DND-41 (cell line): ENCODE data around the gene FCN1.

Experiments
- ATAC-seq: fragments of 200-7000 bp; cut with Tn5 transposase; 3 replicates; pipeline ENCODE4 v1.9.1; 2021; ENCODE audit warnings: low read depth; ENCODE audit not compliant: insufficient read depth
- DNase-seq: peaks from one replicate; pipeline ENCODE4 v3.0.0-alpha.2; 2020
- H2AFZ ChIP-seq: 2 replicates; pipeline ENCODE4 v1.6.0; 2012; ENCODE audit warnings: low read depth, low read length
- H3K27ac ChIP-seq: 2 replicates; pipeline ENCODE4 v1.5.1; 2012; ENCODE audit warnings: low read length, inconsistent platforms
- H3K27me3 ChIP-seq: fragments of 200-600 bp; sonication (generic); 2 replicates; pipeline ENCODE4 v1.6.0; 2012; ENCODE audit warnings: low read length, mild to moderate bottlenecking, inconsistent platforms; ENCODE audit not compliant: insufficient read depth, poor library complexity
- H3K36me3 ChIP-seq: 2 replicates; pipeline ENCODE4 v1.5.1; 2012; ENCODE audit warnings: low read length, inconsistent platforms; ENCODE audit not compliant: insufficient read depth
- H3K4me1 ChIP-seq: 2 replicates; pipeline ENCODE4 v1.5.1; 2012; ENCODE audit warnings: mild to moderate bottlenecking, low read length; ENCODE audit not compliant: insufficient read depth
- H3K4me2 ChIP-seq: 2 replicates; pipeline ENCODE4 v1.6.0; 2012; ENCODE audit warnings: mild to moderate bottlenecking, moderate library complexity, low read length, inconsistent platforms; ENCODE audit not compliant: insufficient read depth
- H3K4me3 ChIP-seq, 2 experiments: fragments of 200-600 bp in 1 of 2; shearing (Covaris generic) in 1 of 2; 2 replicates each; pipeline ENCODE4 v1.5.1; 2012 to 2016; ENCODE audit warnings: inconsistent platforms in 2 of 2, low read length in 2 of 2, mild to moderate bottlenecking in 2 of 2, low read depth in 1 of 2, moderate library complexity in 1 of 2
- H3K79me2 ChIP-seq: 2 replicates; pipeline ENCODE4 v1.6.0; 2012; ENCODE audit warnings: low read length, inconsistent platforms; ENCODE audit not compliant: insufficient read depth
- H3K9ac ChIP-seq: 2 replicates; pipeline ENCODE4 v1.6.0; 2012; ENCODE audit warnings: low read depth, mild to moderate bottlenecking, inconsistent platforms, low read length, moderate library complexity
- H3K9me3 ChIP-seq: 2 replicates; pipeline ENCODE4 v1.5.1; 2012; ENCODE audit warnings: low read length, moderate library complexity, mild to moderate bottlenecking, inconsistent platforms; ENCODE audit not compliant: insufficient read depth, severe bottlenecking
- H4K20me1 ChIP-seq: 2 replicates; pipeline ENCODE4 v1.6.0; 2012; ENCODE audit warnings: low read length; ENCODE audit not compliant: insufficient read depth
- EZH2 ChIP-seq: IDR thresholded peaks from 3 replicates; pipeline ENCODE4 v1.6.1; 2012; ENCODE audit warnings: borderline replicate concordance, low read depth, mild to moderate bottlenecking, moderate library complexity, low read length, inconsistent platforms; ENCODE audit not compliant: severe bottlenecking
- TF ChIP-seq, protein P1 (sequence below): IDR thresholded peaks from 2 replicates; pipeline ENCODE4 v1.5.1; 2012; ENCODE audit warnings: borderline replicate concordance, low read length, moderate library complexity, mild to moderate bottlenecking; ENCODE audit not compliant: poor library complexity, severe bottlenecking; ENCODE audit errors: extremely low read depth

FCN1 gene

DNA sequence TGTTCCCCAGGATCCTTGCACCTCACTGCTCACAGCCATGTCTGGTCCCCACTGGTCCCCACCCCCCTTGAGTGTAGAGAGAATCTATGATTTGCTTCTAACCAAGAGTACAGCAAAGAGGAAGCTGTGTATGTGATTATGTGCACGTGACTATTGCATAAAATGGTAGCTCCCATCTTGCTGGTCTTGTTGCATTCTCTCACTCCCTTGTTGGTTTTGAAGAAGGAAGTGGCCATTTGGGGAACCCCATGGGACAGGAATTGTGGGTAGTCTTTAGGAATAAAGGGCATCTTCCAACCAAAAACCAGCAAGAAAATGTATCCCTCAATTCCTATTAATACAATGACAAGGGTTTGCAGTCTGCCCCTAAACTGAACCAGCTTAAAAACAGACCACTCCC is 42.3 kb downstream of the FCN1 start:
- no peak overlapping the region for H3K4me3 ChIP-seq
- no peak overlapping the region for H3K9ac ChIP-seq
- H4K20me1 ChIP-seq: no peaks in the 10 kb centered on the region
- TF ChIP-seq EZH2: no peak
- TF ChIP-seq, protein P1, sequence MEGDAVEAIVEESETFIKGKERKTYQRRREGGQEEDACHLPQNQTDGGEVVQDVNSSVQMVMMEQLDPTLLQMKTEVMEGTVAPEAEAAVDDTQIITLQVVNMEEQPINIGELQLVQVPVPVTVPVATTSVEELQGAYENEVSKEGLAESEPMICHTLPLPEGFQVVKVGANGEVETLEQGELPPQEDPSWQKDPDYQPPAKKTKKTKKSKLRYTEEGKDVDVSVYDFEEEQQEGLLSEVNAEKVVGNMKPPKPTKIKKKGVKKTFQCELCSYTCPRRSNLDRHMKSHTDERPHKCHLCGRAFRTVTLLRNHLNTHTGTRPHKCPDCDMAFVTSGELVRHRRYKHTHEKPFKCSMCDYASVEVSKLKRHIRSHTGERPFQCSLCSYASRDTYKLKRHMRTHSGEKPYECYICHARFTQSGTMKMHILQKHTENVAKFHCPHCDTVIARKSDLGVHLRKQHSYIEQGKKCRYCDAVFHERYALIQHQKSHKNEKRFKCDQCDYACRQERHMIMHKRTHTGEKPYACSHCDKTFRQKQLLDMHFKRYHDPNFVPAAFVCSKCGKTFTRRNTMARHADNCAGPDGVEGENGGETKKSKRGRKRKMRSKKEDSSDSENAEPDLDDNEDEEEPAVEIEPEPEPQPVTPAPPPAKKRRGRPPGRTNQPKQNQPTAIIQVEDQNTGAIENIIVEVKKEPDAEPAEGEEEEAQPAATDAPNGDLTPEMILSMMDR: no peak
- no peaks in the 10 kb centered on the region for H3K27me3 ChIP-seq
- H3K9me3 ChIP-seq: no peaks in the 10 kb centered on the region
- H3K79me2 ChIP-seq: no peaks in the 10 kb centered on the region
- H3K27ac ChIP-seq: no peak overlapping the region
- no peaks in the 10 kb centered on the region for H3K4me1 ChIP-seq
- DNase-seq (no peak), ATAC-seq (no peak)
- H3K4me2 ChIP-seq: no peak overlapping the region
- no peaks in the 10 kb centered on the region for H3K36me3 ChIP-seq
- H2AFZ ChIP-seq: no peak overlapping the region

- no peak overlapping the region for H3K9ac ChIP-seq
- no peak overlapping the region for H3K4me2 ChIP-seq
- H3K9me3 ChIP-seq: no peaks in the 10 kb centered on the region
- H3K4me3 ChIP-seq: no peak overlapping the region
- H3K4me1 ChIP-seq: no peaks in the 10 kb centered on the region
- no peaks in the 10 kb centered on the region for H3K27me3 ChIP-seq
- no peak for DNase-seq
- no peaks in the 10 kb centered on the region for H3K36me3 ChIP-seq
- no peaks in the 10 kb centered on the region for H3K79me2 ChIP-seq
- ATAC-seq: no peak
- H3K27ac ChIP-seq: no peak overlapping the region
- H2AFZ ChIP-seq: no peak overlapping the region
- H4K20me1 ChIP-seq: no peaks in the 10 kb centered on the region
- no peak for TF ChIP-seq EZH2
- TF ChIP-seq, protein P1: no peak
Measured at GRCh38 chr9:134872482-134873231, 45.1 kb downstream of the FCN1 start.

GRCh38 chr9:134871697-134872340 is 45.9 kb downstream of the FCN1 start:
- H4K20me1 ChIP-seq: no peaks in the 10 kb centered on the region
- H3K4me3 ChIP-seq: no peak overlapping the region
- DNase-seq (no peak), ATAC-seq (no peak)
- no peaks in the 10 kb centered on the region for H3K4me1 ChIP-seq
- H3K9ac ChIP-seq: no peak overlapping the region
- H3K79me2 ChIP-seq: no peaks in the 10 kb centered on the region
- H3K27me3 ChIP-seq: no peaks in the 10 kb centered on the region
- no peak overlapping the region for H2AFZ ChIP-seq
- TF ChIP-seq EZH2: no peak
- TF ChIP-seq, protein P1: no peak
- H3K4me2 ChIP-seq: no peak overlapping the region
- no peak overlapping the region for H3K27ac ChIP-seq
- no peaks in the 10 kb centered on the region for H3K36me3 ChIP-seq
- no peaks in the 10 kb centered on the region for H3K9me3 ChIP-seq
